ENCODE measurements around the gene OR8J1. TPM values are rescaled to one million over a fixed set of nuclear protein-coding genes. Genes with fewer than 3 reads are reported as not detected.

Gene OR8J1
- polyA plus RNA-seq, 3 donors = not detected

DNA sequence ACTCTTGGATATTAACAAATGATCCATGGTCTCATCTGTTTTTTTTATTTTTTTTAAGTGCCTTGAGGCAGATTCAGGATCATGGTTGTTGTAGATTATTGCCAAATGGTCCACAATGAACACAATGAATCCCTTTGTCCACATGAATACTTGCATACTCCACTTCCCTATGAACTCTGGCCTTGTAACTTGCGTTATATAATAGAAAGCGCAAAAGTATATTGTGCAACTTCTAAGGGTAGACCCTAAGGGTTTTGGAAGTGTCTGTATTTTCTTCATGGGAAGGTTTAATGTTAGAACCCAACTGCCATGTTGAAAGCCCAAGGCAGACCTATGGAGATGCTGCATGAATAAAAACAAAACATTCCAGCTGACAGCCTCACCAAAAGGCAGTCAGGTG lies 50.3 kb downstream of the OR8J1 start:
- intact Hi-C loops (cut with micrococcal nuclease) = no loop called here
- no peak overlapping the region for H3K27ac Mint-ChIP-seq
- Histone ChIP-seq H3K36me3 (replicated peaks in 1 of 2; ENCODE audit: control insufficient read depth in 1 of 2, insufficient read depth in 2 of 2, low read length in 2 of 2) (no peaks in the 10 kb centered on the region), H3K9me3 (replicated peaks in 1 of 2; ENCODE audit: control insufficient read depth in 1 of 2, insufficient read depth in 1 of 2, low read length in 2 of 2) (peaks cover 22 to 37% of the 10 kb centered on the region in 2 donors), H3K4me1 (ENCODE audit: control insufficient read depth in 1 of 2, insufficient read depth in 2 of 2, low read length in 2 of 2) (no peaks in the 10 kb centered on the region), H4K20me1 (ENCODE audit: insufficient read depth, low read length) (no peaks in the 10 kb centered on the region), H3K9ac (ENCODE audit: insufficient read depth, low read length, poor library complexity, severe bottlenecking) (no peak overlapping the region), H3K27me3 (ENCODE audit: control insufficient read depth in 2 of 2, insufficient read depth in 2 of 2, low read length in 2 of 2) (no peaks in the 10 kb centered on the region), H3K4me3 (replicated peaks in 1 of 3; ENCODE audit: low read depth in 2 of 3, low read length in 3 of 3) (no peak overlapping the region), H2AFZ (ENCODE audit: insufficient read depth, low read depth, low read length, poor library complexity, severe bottlenecking) (no peak overlapping the region), H3K79me2 (ENCODE audit: insufficient read depth, low read length) (no peaks in the 10 kb centered on the region), H3K27ac (ENCODE audit: low read depth in 1 of 2, low read length in 2 of 2) (no peak overlapping the region), H3K4me2 (replicated peaks; ENCODE audit: extremely low read depth, low read length, poor library complexity, severe bottlenecking) (no peak overlapping the region)
- 83% methylated on average over 2 of the region's 2 CpGs for WGBS (ENCODE audit: insufficient coverage)
- H3K36me3 Mint-ChIP-seq = no peaks in the 10 kb centered on the region
- H3K4me1 Mint-ChIP-seq = no peaks in the 10 kb centered on the region
- no peak overlapping the region for H3K4me3 Mint-ChIP-seq
- TF ChIP-seq, protein P1, sequence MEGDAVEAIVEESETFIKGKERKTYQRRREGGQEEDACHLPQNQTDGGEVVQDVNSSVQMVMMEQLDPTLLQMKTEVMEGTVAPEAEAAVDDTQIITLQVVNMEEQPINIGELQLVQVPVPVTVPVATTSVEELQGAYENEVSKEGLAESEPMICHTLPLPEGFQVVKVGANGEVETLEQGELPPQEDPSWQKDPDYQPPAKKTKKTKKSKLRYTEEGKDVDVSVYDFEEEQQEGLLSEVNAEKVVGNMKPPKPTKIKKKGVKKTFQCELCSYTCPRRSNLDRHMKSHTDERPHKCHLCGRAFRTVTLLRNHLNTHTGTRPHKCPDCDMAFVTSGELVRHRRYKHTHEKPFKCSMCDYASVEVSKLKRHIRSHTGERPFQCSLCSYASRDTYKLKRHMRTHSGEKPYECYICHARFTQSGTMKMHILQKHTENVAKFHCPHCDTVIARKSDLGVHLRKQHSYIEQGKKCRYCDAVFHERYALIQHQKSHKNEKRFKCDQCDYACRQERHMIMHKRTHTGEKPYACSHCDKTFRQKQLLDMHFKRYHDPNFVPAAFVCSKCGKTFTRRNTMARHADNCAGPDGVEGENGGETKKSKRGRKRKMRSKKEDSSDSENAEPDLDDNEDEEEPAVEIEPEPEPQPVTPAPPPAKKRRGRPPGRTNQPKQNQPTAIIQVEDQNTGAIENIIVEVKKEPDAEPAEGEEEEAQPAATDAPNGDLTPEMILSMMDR (IDR thresholded peaks at IDR 0.05) = no peak
- peaks cover 4 to 24% (median 17%) of the 10 kb centered on the region in 7 donors for H3K9me3 Mint-ChIP-seq
- no peak for DNase-seq
- H3K27me3 Mint-ChIP-seq (ENCODE audit: low read depth in 3 of 3) = peaks cover 0 to 2% (median 1%) of the 10 kb centered on the region in 3 donors

DNA sequence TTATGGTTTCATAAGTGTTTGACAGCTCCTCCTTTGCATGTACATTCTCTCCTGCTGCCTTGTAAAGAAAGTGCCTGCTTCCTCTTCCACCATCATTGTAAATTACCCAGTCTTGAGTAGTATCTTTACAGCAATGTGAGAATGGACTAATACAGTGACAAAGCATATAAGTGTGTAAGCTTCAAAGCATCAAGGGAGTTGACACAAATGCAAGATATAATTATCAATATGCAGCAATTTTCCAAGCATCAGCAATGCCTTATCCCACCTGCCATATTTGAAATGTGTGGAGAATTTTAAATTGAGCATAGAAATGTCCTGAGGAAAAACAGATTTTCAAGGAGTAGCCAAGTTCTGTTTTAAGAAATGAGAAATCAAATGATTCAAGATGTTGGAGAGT lies 56.7 kb downstream of the OR8J1 start:
- Mint-ChIP-seq H3K4me3 (no peak overlapping the region), H3K27ac (no peak overlapping the region), H3K9me3 (peaks cover 0 to 16% (median 5%) of the 10 kb centered on the region in 7 donors), H3K4me1 (no peaks in the 10 kb centered on the region), H3K27me3 (ENCODE audit: low read depth in 3 of 3) (peaks cover 0 to 1% (median 0%) of the 10 kb centered on the region in 3 donors), H3K36me3 (no peaks in the 10 kb centered on the region)
- no peaks in the 10 kb centered on the region for H3K4me1 ChIP-seq (ENCODE audit: control insufficient read depth in 1 of 2, insufficient read depth in 2 of 2, low read length in 2 of 2)
- intact Hi-C loops (cut with micrococcal nuclease) = no loop called here
- peaks cover 9 to 31% of the 10 kb centered on the region in 2 donors for H3K9me3 ChIP-seq (replicated peaks in 1 of 2; ENCODE audit: control insufficient read depth in 1 of 2, insufficient read depth in 1 of 2, low read length in 2 of 2)
- DNase-seq = no peak
- H3K9ac ChIP-seq (ENCODE audit: insufficient read depth, low read length, poor library complexity, severe bottlenecking) = no peak overlapping the region
- no peaks in the 10 kb centered on the region for H3K79me2 ChIP-seq (ENCODE audit: insufficient read depth, low read length)
- no peaks in the 10 kb centered on the region for H4K20me1 ChIP-seq (ENCODE audit: insufficient read depth, low read length)
- H3K4me2 ChIP-seq (replicated peaks; ENCODE audit: extremely low read depth, low read length, poor library complexity, severe bottlenecking) = no peak overlapping the region
- TF ChIP-seq, protein P1 (IDR thresholded peaks at IDR 0.05) = no peak
- H3K36me3 ChIP-seq (replicated peaks in 1 of 2; ENCODE audit: control insufficient read depth in 1 of 2, insufficient read depth in 2 of 2, low read length in 2 of 2) = no peaks in the 10 kb centered on the region
- no peak overlapping the region for H3K4me3 ChIP-seq (replicated peaks in 1 of 3; ENCODE audit: low read depth in 2 of 3, low read length in 3 of 3)
- no peaks in the 10 kb centered on the region for H3K27me3 ChIP-seq (ENCODE audit: control insufficient read depth in 2 of 2, insufficient read depth in 2 of 2, low read length in 2 of 2)
- no peak overlapping the region for H2AFZ ChIP-seq (ENCODE audit: insufficient read depth, low read depth, low read length, poor library complexity, severe bottlenecking)
- H3K27ac ChIP-seq (ENCODE audit: low read depth in 1 of 2, low read length in 2 of 2) = no peak overlapping the region

Other genes starting within 250 kb of the OR8J1 start
- gene OR8H3, start 231.9 kb upstream of the OR8J1 start, polyA plus RNA-seq = not detected
- gene OR8J3, start 214.1 kb upstream of the OR8J1 start, polyA plus RNA-seq = not detected
- not detected for gene OR8K5, start 194.0 kb upstream of the OR8J1 start, polyA plus RNA-seq
- gene OR5J2, start 177.7 kb upstream of the OR8J1 start, polyA plus RNA-seq = not detected
- not detected for gene OR5T2, start 120.0 kb upstream of the OR8J1 start, polyA plus RNA-seq
- gene OR5T3, start 102.0 kb upstream of the OR8J1 start, polyA plus RNA-seq = not detected
- not detected for gene OR5T1, start 80.1 kb upstream of the OR8J1 start, polyA plus RNA-seq
- gene OR8H1, start 62.0 kb upstream of the OR8J1 start, polyA plus RNA-seq = not detected
- not detected for gene OR8K3, start 39.1 kb upstream of the OR8J1 start, polyA plus RNA-seq
- not detected for gene OR8K1, start 8.3 kb upstream of the OR8J1 start, polyA plus RNA-seq
- gene OR8U1, start 21.3 kb downstream of the OR8J1 start, polyA plus RNA-seq = not detected
- not detected for gene OR5AL1, start 58.4 kb downstream of the OR8J1 start, polyA plus RNA-seq
- gene OR5M3, start 119.1 kb downstream of the OR8J1 start, polyA plus RNA-seq = not detected
- gene OR5M8, start 137.1 kb downstream of the OR8J1 start, polyA plus RNA-seq = not detected
- gene OR5M11, start 189.0 kb downstream of the OR8J1 start, polyA plus RNA-seq = not detected
- not detected for gene OR5M10, start 223.4 kb downstream of the OR8J1 start, polyA plus RNA-seq

All from CD14-positive monocyte (primary cell).